Large intestine (tissue), 3 donors: Measurements from ENCODE around the gene SMURF1. TPM values are rescaled to one million over a fixed set of nuclear protein-coding genes. Genes with fewer than 3 reads are reported as not detected.
"Not testable (repeated sequence)": the region's sequence is repeated elsewhere in the genome, so short reads cannot be mapped to it uniquely, and the experiment has no call there.

ENCODE experiments used
- DNase-seq, 2 donors: peaks; one replicate each; pipeline versions ENCODE4 v3.0.0 to v3.0.0-alpha.2; 2013
- H3K27ac ChIP-seq: one replicate; pipeline ENCODE4 v1.5.1; 2013; ENCODE audit warnings: low read length
- H3K27me3 ChIP-seq: 2 replicates; pipeline ENCODE4 v1.6.1; 2013; ENCODE audit warnings: low read length; ENCODE audit not compliant: control insufficient read depth, insufficient read depth
- H3K36me3 ChIP-seq: 2 replicates; pipeline ENCODE4 v1.6.1; 2013; ENCODE audit warnings: low read length; ENCODE audit not compliant: control insufficient read depth, insufficient read depth
- H3K4me1 ChIP-seq: one replicate; pipeline ENCODE4 v1.6.1; 2013; ENCODE audit warnings: low read length; ENCODE audit not compliant: control insufficient read depth, insufficient read depth
- H3K4me3 ChIP-seq: one replicate; pipeline ENCODE4 v1.5.1; 2013; ENCODE audit warnings: low read length
- H3K9me3 ChIP-seq: one replicate; pipeline ENCODE4 v1.6.1; 2013; ENCODE audit warnings: mild to moderate bottlenecking, low read depth, low read length, moderate library complexity; ENCODE audit not compliant: control insufficient read depth
- WGBS: methylation state at CpG from one replicate; pipeline ENCODE4 v1.1.5; 2013; ENCODE audit warnings: low lambda C conversion rate; ENCODE audit not compliant: insufficient coverage; 5-methylcytosine and 5-hydroxymethylcytosine counted together
- polyA plus RNA-seq: library from polyadenylated mRNA; unstranded; fragments of 120-200 nt; gene quantifications from one replicate; pipeline ENCODE4 v1.2.1, GENCODE V29; 2013

The SMURF1 gene
- polyA plus RNA-seq, 1 donor: 14.5 TPM

DNA sequence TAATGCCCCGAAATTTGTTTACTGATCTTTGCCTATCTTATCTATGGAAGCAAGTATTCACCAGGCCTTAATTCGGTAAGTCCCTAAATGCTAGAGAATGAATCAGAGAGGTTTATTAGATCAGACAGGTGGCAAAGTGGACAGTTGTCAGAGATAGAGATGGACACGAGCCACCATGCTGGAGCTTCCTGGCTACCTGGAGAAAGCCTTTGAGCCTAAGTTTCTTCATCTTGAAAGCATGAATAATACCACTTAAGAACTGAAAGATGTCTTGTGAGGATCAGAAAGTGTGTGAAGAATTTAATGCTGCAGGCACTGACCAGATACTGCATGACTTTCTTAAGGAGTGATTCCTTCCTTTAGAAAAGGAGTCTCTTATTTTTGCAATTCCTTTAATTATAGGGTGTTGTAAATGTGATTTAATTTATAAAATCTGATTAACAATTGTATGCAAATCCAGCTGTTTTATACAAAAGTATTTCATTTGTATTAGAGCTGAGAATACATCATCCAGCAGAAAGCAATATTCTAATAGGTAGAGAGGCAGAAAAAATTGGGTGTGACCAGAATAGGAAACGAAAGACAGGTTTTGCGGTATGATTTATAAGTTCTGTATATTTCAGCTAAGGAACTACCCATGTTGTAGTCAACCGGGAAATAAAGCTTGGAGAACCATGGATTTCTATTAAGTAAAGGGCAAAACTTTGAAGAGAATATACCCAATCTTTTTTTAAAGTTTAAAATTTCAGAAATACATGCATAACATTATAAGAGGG is 82.7 kb downstream of the SMURF1 start:
- no peak overlapping the region for H3K4me3 ChIP-seq
- no peak for DNase-seq
- peaks cover 16% of the 10 kb centered on the region for H3K36me3 ChIP-seq
- H3K27ac ChIP-seq: no peak overlapping the region
- 78% methylated on average over 4 of the region's 6 CpGs for WGBS
- H3K4me1 ChIP-seq: no peaks in the 10 kb centered on the region
- no peaks in the 10 kb centered on the region for H3K9me3 ChIP-seq
- H3K27me3 ChIP-seq: no peaks in the 10 kb centered on the region

- Histone ChIP-seq H3K9me3 (no peaks in the 10 kb centered on the region), H3K36me3 (peaks cover 58% of the 10 kb centered on the region), H3K4me3 (no peak overlapping the region), H3K4me1 (no peaks in the 10 kb centered on the region), H3K27me3 (no peaks in the 10 kb centered on the region), H3K27ac (no peak overlapping the region)
- no peak for DNase-seq
- WGBS: 100% methylated on average over 3 of the region's 9 CpGs
These were observed 89.1 kb downstream of the SMURF1 start for GRCh38 chr7:99054781-99055180.

DNA sequence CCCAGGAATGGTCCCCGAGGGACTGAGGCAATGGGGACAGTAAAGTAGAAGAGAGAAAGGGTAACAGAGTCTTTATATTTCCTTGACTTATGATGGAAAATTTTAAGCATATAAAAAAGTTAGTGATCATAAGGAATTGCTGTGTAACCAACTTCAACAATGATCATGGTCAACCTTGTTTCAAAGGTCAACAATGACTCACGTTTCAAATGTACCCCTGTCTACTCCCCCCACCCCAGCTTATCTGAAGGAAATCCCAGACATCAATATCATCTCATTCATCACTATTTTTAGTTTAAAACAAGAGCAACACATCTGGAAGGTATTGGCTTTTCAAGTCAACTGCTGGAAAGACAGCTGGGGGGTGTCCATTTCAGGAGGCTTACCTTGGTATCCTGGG is 92.9 kb downstream of the SMURF1 start:
- Histone ChIP-seq H3K27me3 (no peaks in the 10 kb centered on the region), H3K4me1 (no peaks in the 10 kb centered on the region), H3K9me3 (no peaks in the 10 kb centered on the region), H3K27ac (no peak overlapping the region), H3K36me3 (peaks cover 76% of the 10 kb centered on the region), H3K4me3 (no peak overlapping the region)
- no peak for DNase-seq
- WGBS: 80% methylated on average over 1 of the region's 2 CpGs

- Histone ChIP-seq H3K36me3 (peaks cover 81% of the 10 kb centered on the region), H3K27me3 (no peaks in the 10 kb centered on the region), H3K4me3 (no peak overlapping the region), H3K9me3 (no peaks in the 10 kb centered on the region), H3K27ac (no peak overlapping the region), H3K4me1 (no peaks in the 10 kb centered on the region)
- no CpG with 5 or more reads among the region's 15 CpGs for WGBS
- DNase-seq: no peak
These were observed 96.3 kb downstream of the SMURF1 start for GRCh38 chr7:99047526-99048077.

GRCh38 chr7:99046722-99047121 is 97.2 kb downstream of the SMURF1 start:
- H3K4me1 ChIP-seq: no peaks in the 10 kb centered on the region
- H3K4me3 ChIP-seq: no peak overlapping the region
- no CpG with 5 or more reads among the region's 8 CpGs for WGBS
- H3K27me3 ChIP-seq: no peaks in the 10 kb centered on the region
- no peaks in the 10 kb centered on the region for H3K9me3 ChIP-seq
- no peak for DNase-seq
- H3K27ac ChIP-seq: no peak overlapping the region
- H3K36me3 ChIP-seq: peaks cover 77% of the 10 kb centered on the region

- H3K9me3 ChIP-seq, H3K4me3 ChIP-seq, DNase-seq, H3K27ac ChIP-seq, H3K4me1 ChIP-seq, H3K27me3 ChIP-seq: not testable (repeated sequence)
- 100% methylated on average over 1 of the region's 14 CpGs for WGBS
- peaks cover 77% of the 10 kb centered on the region for H3K36me3 ChIP-seq
These were observed 97.6 kb downstream of the SMURF1 start for GRCh38 chr7:99046262-99046661.

GRCh38 chr7:99044858-99045257 is 99.0 kb downstream of the SMURF1 start:
- peaks cover 82% of the 10 kb centered on the region for H3K36me3 ChIP-seq
- not testable (repeated sequence) for H3K27ac ChIP-seq, H3K9me3 ChIP-seq, H3K27me3 ChIP-seq, H3K4me3 ChIP-seq, H3K4me1 ChIP-seq, DNase-seq
- WGBS: no CpG with 5 or more reads among the region's 3 CpGs

DNA sequence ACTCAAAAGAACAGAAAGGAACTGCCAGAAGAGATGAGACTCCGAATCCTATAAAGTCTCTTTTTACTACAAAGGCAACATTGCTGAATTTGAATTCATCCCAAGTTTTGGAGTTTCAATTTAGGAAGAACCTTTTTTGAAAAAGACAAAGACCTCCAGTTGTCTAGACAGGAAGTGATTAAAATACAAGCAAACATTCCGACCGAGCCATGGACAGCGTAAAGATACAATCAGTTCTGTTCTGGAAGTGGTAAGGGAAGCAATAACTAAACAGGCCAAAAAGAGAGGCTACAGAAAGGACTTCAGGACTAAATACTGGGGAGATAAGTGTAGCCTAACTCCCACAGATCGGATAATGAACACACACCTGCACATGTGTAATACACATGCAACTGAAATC is 101.0 kb downstream of the SMURF1 start:
- Histone ChIP-seq H3K27me3 (no peaks in the 10 kb centered on the region), H3K4me1 (no peaks in the 10 kb centered on the region), H3K4me3 (no peak overlapping the region), H3K27ac (no peak overlapping the region), H3K36me3 (peaks cover 80% of the 10 kb centered on the region), H3K9me3 (peaks cover 3% of the 10 kb centered on the region)
- 85% methylated on average over 4 of the region's 5 CpGs for WGBS
- no peak for DNase-seq

- H3K9me3 ChIP-seq: peaks cover 3% of the 10 kb centered on the region
- no peak overlapping the region for H3K4me3 ChIP-seq
- peak; percentile 23 to 66 for DNase-seq
- no peak overlapping the region for H3K27ac ChIP-seq
- no peaks in the 10 kb centered on the region for H3K4me1 ChIP-seq
- WGBS: no CpG with 5 or more reads among the region's 11 CpGs
- no peaks in the 10 kb centered on the region for H3K27me3 ChIP-seq
- peaks cover 81% of the 10 kb centered on the region for H3K36me3 ChIP-seq
These were observed 102.4 kb downstream of the SMURF1 start for GRCh38 chr7:99041526-99041925.

- Histone ChIP-seq H3K27ac (no peak overlapping the region), H3K4me1 (no peaks in the 10 kb centered on the region), H3K4me3 (no peak overlapping the region), H3K36me3 (peaks cover 83% of the 10 kb centered on the region), H3K9me3 (peaks cover 3% of the 10 kb centered on the region), H3K27me3 (no peaks in the 10 kb centered on the region)
- 100% methylated on average over 2 of the region's 31 CpGs for WGBS
- peak; percentile 77 to 83 for DNase-seq
These were observed 103.6 kb downstream of the SMURF1 start for GRCh38 chr7:99040104-99040958.
